Ishikawa (cell line): ENCODE measurements around the gene TMIE.
A peak's percentile ranks its signal among the peaks of the same experiment; 100 is the strongest.

ENCODE experiments used
- CEBPB ChIP-seq: IDR thresholded peaks from 2 replicates; pipeline ENCODE4 v1.6.1; 2012
- EP300 ChIP-seq: IDR thresholded peaks from 2 replicates; pipeline ENCODE4 v1.6.1; 2012; ENCODE audit warnings: borderline replicate concordance
- RAD21 ChIP-seq: IDR thresholded peaks from 2 replicates; pipeline ENCODE4 v1.6.1; 2012; ENCODE audit warnings: low read depth
- TAF1 ChIP-seq: IDR thresholded peaks from 2 replicates; pipeline ENCODE4 v1.6.1; 2012; ENCODE audit warnings: low read depth, mild to moderate bottlenecking
- TCF12 ChIP-seq: IDR thresholded peaks from 2 replicates; pipeline ENCODE4 v1.6.1; 2012; ENCODE audit warnings: low read depth
- TEAD4 ChIP-seq: IDR thresholded peaks from 2 replicates; pipeline ENCODE4 v1.6.1; 2012
- YY1 ChIP-seq: IDR thresholded peaks from 2 replicates; pipeline ENCODE4 v1.6.1; 2012; ENCODE audit warnings: low read depth

DNA sequence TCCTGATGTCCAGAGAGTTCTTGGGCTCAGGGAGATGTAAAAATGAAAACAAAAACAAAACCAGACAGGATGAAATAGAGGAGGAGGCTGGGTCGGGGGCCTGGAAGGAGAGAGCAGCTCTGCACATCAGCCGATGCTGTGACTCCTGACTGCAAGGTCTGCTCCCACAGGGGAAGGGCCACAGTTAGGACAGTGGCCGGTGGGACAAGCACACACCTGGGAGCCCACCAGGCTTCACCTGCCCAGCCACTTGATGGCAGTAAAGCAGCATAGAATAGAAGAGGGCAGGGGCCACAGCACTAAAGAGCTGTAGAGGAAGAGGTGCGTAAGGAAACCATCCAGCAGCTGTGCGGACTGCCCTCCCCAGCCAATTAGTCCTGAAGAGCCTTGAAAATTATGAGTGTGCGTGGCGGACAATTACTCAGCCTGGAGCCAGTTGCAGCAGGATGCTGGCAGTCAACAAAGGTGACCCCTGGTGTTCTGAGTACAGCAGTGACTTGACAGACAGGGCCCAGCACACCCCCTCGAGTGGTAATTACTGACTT, 37.5 kb upstream of the TMIE start:
- TF ChIP-seq CEBPB (no peak), TEAD4 (no peak), TAF1 (no peak), YY1 (no peak), EP300 (no peak), RAD21 (peak; percentile 70), TCF12 (no peak)
